Thyroid gland (tissue), 4 donors: ENCODE results near the gene MTMR4. TPM values are rescaled to one million over a fixed set of nuclear protein-coding genes. Genes with fewer than 3 reads are reported as not detected.

ENCODE experiments used
- DNase-seq, 2 donors: peaks; one replicate each; pipeline ENCODE4 v3.0.0-alpha.2; 2019
- H3K27ac ChIP-seq, 3 donors: fragments of 200-600 bp; sonication (generic); 1 replicate in 2 of 3; 2 replicates in 1 of 3; pipeline ENCODE4 v1.5.1; 2016 to 2019; ENCODE audit warnings: mild to moderate bottlenecking in 1 of 3, moderate library complexity in 1 of 3
- H3K27me3 ChIP-seq: fragments of 200-600 bp; sonication (generic); one replicate; pipeline ENCODE4 v1.5.1; 2019
- H3K36me3 ChIP-seq, 2 donors: fragments of 200-600 bp; sonication (generic); one replicate each; pipeline ENCODE4 v1.5.1; 2016 to 2019
- H3K4me1 ChIP-seq, 2 donors: fragments of 200-600 bp; sonication (generic); one replicate each; pipeline ENCODE4 v1.5.1; 2017 to 2019
- H3K4me3 ChIP-seq, 3 donors: fragments of 200-600 bp; sonication (generic); replicated peaks in 1 of 3; 1 replicate in 2 of 3; 2 replicates in 1 of 3; pipeline ENCODE4 v1.5.1; 2016; ENCODE audit warnings: mild to moderate bottlenecking in 1 of 3
- H3K9me3 ChIP-seq: fragments of 200-600 bp; sonication (generic); one replicate; pipeline ENCODE4 v1.5.1; 2017
- POLR2A ChIP-seq, 2 donors: fragments of 450-650 bp; IDR thresholded peaks; one replicate each; pipeline ENCODE4 v1.6.1; 2017; ENCODE audit warnings: antibody characterized with exemption in 2 of 2, mild to moderate bottlenecking in 2 of 2, moderate library complexity in 1 of 2
- WGBS, 2 donors: methylation state at CpG; one replicate each; pipeline ENCODE4 v1.1.5; 2017; 5-methylcytosine and 5-hydroxymethylcytosine counted together
- intact Hi-C: fragments of 100-400 bp; cut with DNase I; formaldehyde crosslinking; loops from one replicate; pipeline ENCODE4 v1.15.1; 2023
- total RNA-seq, 4 donors: library from RNA; depleted of rRNA; stranded (reverse); fragments of >200 nt; gene quantifications; one replicate each; pipeline ENCODE4 v1.2.3, GENCODE V29; 2016
- TF ChIP-seq, protein P1 (sequence below), 6 experiments: fragments of 200-600 bp in 3 of 6; fragments of 450-650 bp in 3 of 6; sonication (generic) in 3 of 6; IDR thresholded peaks; one replicate each; pipeline ENCODE4 v1.5.1; 2016 to 2019; ENCODE audit warnings: antibody characterized with exemption in 6 of 6, mild to moderate bottlenecking in 2 of 6, inconsistent platforms in 1 of 6, moderate library complexity in 1 of 6

MTMR4 gene
- total RNA-seq, 4 donors from 2014 or later: 35.1 to 97.8 (median 65.2) TPM

GRCh38 chr17:58541249-58541648 lies 26.8 kb upstream of the MTMR4 start:
- H3K27me3 ChIP-seq: no peaks in the 10 kb centered on the region
- TF ChIP-seq, protein P1, sequence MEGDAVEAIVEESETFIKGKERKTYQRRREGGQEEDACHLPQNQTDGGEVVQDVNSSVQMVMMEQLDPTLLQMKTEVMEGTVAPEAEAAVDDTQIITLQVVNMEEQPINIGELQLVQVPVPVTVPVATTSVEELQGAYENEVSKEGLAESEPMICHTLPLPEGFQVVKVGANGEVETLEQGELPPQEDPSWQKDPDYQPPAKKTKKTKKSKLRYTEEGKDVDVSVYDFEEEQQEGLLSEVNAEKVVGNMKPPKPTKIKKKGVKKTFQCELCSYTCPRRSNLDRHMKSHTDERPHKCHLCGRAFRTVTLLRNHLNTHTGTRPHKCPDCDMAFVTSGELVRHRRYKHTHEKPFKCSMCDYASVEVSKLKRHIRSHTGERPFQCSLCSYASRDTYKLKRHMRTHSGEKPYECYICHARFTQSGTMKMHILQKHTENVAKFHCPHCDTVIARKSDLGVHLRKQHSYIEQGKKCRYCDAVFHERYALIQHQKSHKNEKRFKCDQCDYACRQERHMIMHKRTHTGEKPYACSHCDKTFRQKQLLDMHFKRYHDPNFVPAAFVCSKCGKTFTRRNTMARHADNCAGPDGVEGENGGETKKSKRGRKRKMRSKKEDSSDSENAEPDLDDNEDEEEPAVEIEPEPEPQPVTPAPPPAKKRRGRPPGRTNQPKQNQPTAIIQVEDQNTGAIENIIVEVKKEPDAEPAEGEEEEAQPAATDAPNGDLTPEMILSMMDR (IDR thresholded peaks at IDR 0.05): no peak
- WGBS, 2 donors: 82 to 87% methylated on average over 2 of the region's 2 CpGs
- H3K27ac ChIP-seq: no peak overlapping the region
- H3K36me3 ChIP-seq: no peaks in the 10 kb centered on the region
- no peak for DNase-seq
- peaks cover 0 to 7% of the 10 kb centered on the region in 2 donors for H3K4me1 ChIP-seq
- H3K9me3 ChIP-seq: no peaks in the 10 kb centered on the region
- intact Hi-C loops: no loop called here
- no peak overlapping the region for H3K4me3 ChIP-seq

DNA sequence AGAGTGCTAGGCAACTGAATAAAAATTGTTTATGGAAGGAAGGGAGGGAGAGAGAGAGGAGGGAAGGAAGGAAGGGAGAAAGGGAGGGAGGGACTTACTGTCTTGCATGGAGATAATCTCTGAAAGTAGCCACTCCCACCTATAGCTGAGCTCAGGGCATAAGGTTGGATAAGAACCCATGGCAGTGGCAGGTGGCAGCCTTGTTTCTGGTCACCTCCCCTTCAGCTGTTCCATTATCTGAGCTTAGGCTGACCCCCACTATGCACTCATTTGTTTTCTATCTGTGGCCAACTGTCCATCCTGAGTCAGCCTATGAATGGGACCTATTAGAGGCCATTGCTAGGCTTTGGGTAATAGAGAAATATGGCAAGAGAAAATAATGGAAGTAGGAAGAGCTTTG lies 25.3 kb upstream of the MTMR4 start:
- Histone ChIP-seq H3K27me3 (no peaks in the 10 kb centered on the region), H3K9me3 (no peaks in the 10 kb centered on the region), H3K4me1 (peaks cover 0 to 7% of the 10 kb centered on the region in 2 donors), H3K4me3 (no peak overlapping the region), H3K27ac (no peak overlapping the region), H3K36me3 (no peaks in the 10 kb centered on the region)
- intact Hi-C loops: no loop called here
- TF ChIP-seq, protein P1 (IDR thresholded peaks at IDR 0.05): no peak
- no peak for TF ChIP-seq POLR2A (IDR thresholded peaks at IDR 0.05)
- DNase-seq: no peak

GRCh38 chr17:58538811-58539409 lies 24.5 kb upstream of the MTMR4 start:
- peaks cover 0 to 7% of the 10 kb centered on the region in 2 donors for H3K4me1 ChIP-seq
- no peaks in the 10 kb centered on the region for H3K27me3 ChIP-seq
- H3K36me3 ChIP-seq: no peaks in the 10 kb centered on the region
- intact Hi-C loops: no loop called here
- 50 to 64% methylated on average over 5 to 6 of the region's 6 CpGs for WGBS, 2 donors
- H3K27ac ChIP-seq: no peak overlapping the region
- H3K4me3 ChIP-seq: no peak overlapping the region
- no peaks in the 10 kb centered on the region for H3K9me3 ChIP-seq
- DNase-seq: no peak
- TF ChIP-seq, protein P1 (IDR thresholded peaks at IDR 0.05): no peak
- TF ChIP-seq POLR2A (IDR thresholded peaks at IDR 0.05): no peak

DNA sequence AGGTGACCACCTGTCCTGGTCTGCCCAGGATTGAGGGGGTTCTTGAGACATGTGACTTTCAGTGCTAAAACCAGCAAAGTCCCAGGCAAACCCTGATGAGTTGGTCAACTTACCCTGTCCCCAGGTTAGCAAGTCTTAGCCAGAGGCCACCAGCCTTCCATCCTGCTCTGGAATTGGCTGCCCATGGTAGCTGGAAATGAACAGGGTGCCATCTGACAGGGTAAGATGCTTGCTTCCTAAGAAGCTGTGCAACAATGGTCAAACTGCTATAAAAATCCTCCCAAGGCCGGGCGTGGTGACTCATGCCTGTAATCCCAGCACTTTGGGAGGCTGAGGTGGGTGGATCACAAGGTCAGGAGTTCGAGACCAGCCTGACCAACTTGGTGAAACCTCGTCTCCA lies 22.8 kb upstream of the MTMR4 start:
- intact Hi-C loops: no loop called here
- no peak overlapping the region for H3K27ac ChIP-seq
- no peak overlapping the region for H3K4me3 ChIP-seq
- peaks cover 4 to 13% of the 10 kb centered on the region in 2 donors for H3K4me1 ChIP-seq
- DNase-seq: no peak
- H3K9me3 ChIP-seq: no peaks in the 10 kb centered on the region
- no peak for TF ChIP-seq POLR2A (IDR thresholded peaks at IDR 0.05)
- TF ChIP-seq, protein P1 (IDR thresholded peaks at IDR 0.05): no peak
- no peaks in the 10 kb centered on the region for H3K27me3 ChIP-seq
- WGBS, 2 donors: 86 to 97% methylated on average over 4 of the region's 4 CpGs
- H3K36me3 ChIP-seq: no peaks in the 10 kb centered on the region

GRCh38 chr17:58536542-58536941 lies 22.1 kb upstream of the MTMR4 start:
- Histone ChIP-seq H3K9me3 (no peaks in the 10 kb centered on the region), H3K4me3 (no peak overlapping the region), H3K4me1 (peaks cover 6 to 17% of the 10 kb centered on the region in 2 donors), H3K27me3 (no peaks in the 10 kb centered on the region), H3K36me3 (no peaks in the 10 kb centered on the region), H3K27ac (no peak overlapping the region)
- TF ChIP-seq POLR2A (IDR thresholded peaks at IDR 0.05): no peak
- TF ChIP-seq, protein P1 (IDR thresholded peaks at IDR 0.05): no peak
- no peak for DNase-seq
- 91 to 92% methylated on average over 3 of the region's 3 CpGs for WGBS, 2 donors
- intact Hi-C loops: no loop called here
